SK-N-SH treated with all-trans-retinoic acid at 6 μM for 48 hours (cell line): ENCODE data around the gene PNN.
"Not testable (repeated sequence)": the region's sequence is repeated elsewhere in the genome, so short reads cannot be mapped to it uniquely, and the experiment has no call there.

Experiments
- ATAC-seq: fragments of 200-7000 bp; cut with Tn5 transposase; 3 replicates; pipeline ENCODE4 v1.9.1; 2020; ENCODE audit warnings: mild to moderate bottlenecking, moderate library complexity
- ARNTL ChIP-seq: fragments of 450-650 bp; formaldehyde crosslinking; IDR thresholded peaks from 2 replicates; pipeline ENCODE4 v1.5.0; 2020; ENCODE audit warnings: low read depth, mild to moderate bottlenecking, moderate library complexity, borderline replicate concordance
- BACH2 ChIP-seq: fragments of 250-450 bp; sonication (Bioruptor Pico); IDR thresholded peaks from 2 replicates; pipeline ENCODE4 v1.9.0; 2021; ENCODE audit warnings: mild to moderate bottlenecking, borderline replicate concordance
- CSDC2 ChIP-seq: fragments of 250-450 bp; sonication (Bioruptor Pico); IDR thresholded peaks from 2 replicates; pipeline ENCODE4 v1.5.0; 2020; ENCODE audit warnings: mild to moderate bottlenecking, moderate library complexity
- ESRRG ChIP-seq: fragments of 250-450 bp; sonication (Bioruptor Pico); IDR thresholded peaks from 2 replicates; pipeline ENCODE4 v1.6.1; 2021; ENCODE audit warnings: mild to moderate bottlenecking
- GLIS3 ChIP-seq: fragments of 250-450 bp; sonication (Bioruptor Pico); IDR thresholded peaks from 2 replicates; pipeline ENCODE4 v1.5.0; 2020; ENCODE audit warnings: mild to moderate bottlenecking, moderate library complexity
- ISL1 ChIP-seq: fragments of 250-450 bp; sonication (Bioruptor Pico); IDR thresholded peaks from 2 replicates; pipeline ENCODE4 v2.1.2; 2022; ENCODE audit warnings: mild to moderate bottlenecking, moderate library complexity
- OSR1 ChIP-seq: fragments of 250-450 bp; sonication (Bioruptor Pico); IDR thresholded peaks from 2 replicates; pipeline ENCODE4 v1.8.0; 2022; ENCODE audit warnings: moderate library complexity, mild to moderate bottlenecking, inconsistent platforms
- PPARA ChIP-seq: fragments of 250-450 bp; sonication (Bioruptor Pico); IDR thresholded peaks from 2 replicates; pipeline ENCODE4 v1.5.0; 2020; ENCODE audit warnings: mild to moderate bottlenecking, borderline replicate concordance
- RARB ChIP-seq: fragments of 250-450 bp; sonication (Bioruptor Pico); IDR thresholded peaks from 2 replicates; pipeline ENCODE4 v1.8.0; 2021; ENCODE audit warnings: mild to moderate bottlenecking, moderate library complexity
- SNAI2 ChIP-seq: fragments of 250-450 bp; sonication (Bioruptor Pico); IDR thresholded peaks from 2 replicates; pipeline ENCODE4 v1.5.0; 2020; ENCODE audit warnings: mild to moderate bottlenecking, moderate library complexity
- TCF4 ChIP-seq: fragments of 250-450 bp; sonication (Bioruptor Pico); IDR thresholded peaks from 2 replicates; pipeline ENCODE4 v1.8.0; 2021; ENCODE audit warnings: mild to moderate bottlenecking, moderate library complexity, borderline replicate concordance
- TOX ChIP-seq: fragments of 250-450 bp; sonication (Bioruptor Pico); IDR thresholded peaks from 2 replicates; pipeline ENCODE4 v1.8.0; 2021; ENCODE audit warnings: mild to moderate bottlenecking, moderate library complexity, borderline replicate concordance
- ZC3H10 ChIP-seq: fragments of 250-450 bp; sonication (Bioruptor Pico); IDR thresholded peaks from 2 replicates; pipeline ENCODE4 v1.5.1; 2021; ENCODE audit warnings: mild to moderate bottlenecking, moderate library complexity
- ZFP3 ChIP-seq: fragments of 250-450 bp; sonication (Bioruptor Pico); IDR thresholded peaks from 2 replicates; pipeline ENCODE4 v1.5.0; 2020; ENCODE audit warnings: mild to moderate bottlenecking, moderate library complexity
- ZFP30 ChIP-seq: fragments of 450-650 bp; formaldehyde crosslinking; IDR thresholded peaks from 2 replicates; pipeline ENCODE4 v1.5.0; 2022; ENCODE audit warnings: mild to moderate bottlenecking, moderate library complexity
- ZNF70 ChIP-seq: fragments of 450-650 bp; formaldehyde crosslinking; IDR thresholded peaks from 2 replicates; pipeline ENCODE4 v1.5.0; 2020; ENCODE audit warnings: mild to moderate bottlenecking, moderate library complexity
- ZNF8 ChIP-seq: fragments of 450-650 bp; formaldehyde crosslinking; IDR thresholded peaks from 2 replicates; pipeline ENCODE4 v1.5.0; 2020; ENCODE audit warnings: mild to moderate bottlenecking, moderate library complexity
- TF ChIP-seq, protein P1 (sequence below): fragments of 250-450 bp; sonication (Bioruptor Pico); IDR thresholded peaks from 2 replicates; pipeline ENCODE4 v1.5.1; 2020; ENCODE audit warnings: low read depth, mild to moderate bottlenecking, moderate library complexity
- TF ChIP-seq, protein P2 (sequence below): fragments of 250-450 bp; sonication (Bioruptor Pico); IDR thresholded peaks from 2 replicates; pipeline ENCODE4 v1.5.0; 2020; ENCODE audit warnings: mild to moderate bottlenecking, moderate library complexity
- TF ChIP-seq, protein P3 (sequence below): fragments of 250-450 bp; sonication (Bioruptor Pico); IDR thresholded peaks from 2 replicates; pipeline ENCODE4 v1.8.0; 2020; ENCODE audit warnings: mild to moderate bottlenecking, moderate library complexity, borderline replicate concordance
- TF ChIP-seq, protein P4 (sequence below): fragments of 250-450 bp; sonication (Bioruptor Pico); IDR thresholded peaks from 2 replicates; pipeline ENCODE4 v1.5.1; 2021; ENCODE audit warnings: mild to moderate bottlenecking, moderate library complexity

Gene PNN

DNA sequence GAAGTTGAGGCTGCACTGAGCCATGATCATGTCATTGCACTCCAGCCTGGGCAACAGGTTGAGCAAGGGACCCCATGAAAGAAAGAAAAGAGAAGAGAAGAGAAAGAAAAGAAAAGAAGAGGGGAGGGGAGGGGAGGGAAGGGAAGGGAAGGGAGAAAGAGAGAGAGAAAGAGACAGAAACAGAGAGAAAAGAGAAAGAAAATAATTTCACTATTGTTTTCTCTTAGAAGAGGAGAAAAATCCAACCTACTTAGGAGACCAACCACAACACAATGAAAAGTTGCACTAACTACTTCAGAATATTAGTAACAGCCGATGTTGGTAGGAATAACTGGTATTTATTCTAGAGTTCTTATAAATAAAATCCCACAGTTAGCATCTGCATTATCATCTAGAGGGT is 14.6 kb upstream of the PNN start:
- no peak for ATAC-seq
- TF ChIP-seq ZFP30 (CRISPR knock-in tag) (no peak), RARB (no peak), PPARA (no peak), ZNF8 (CRISPR knock-in tag) (no peak), ESRRG (CRISPR knock-in tag) (no peak)
- TF ChIP-seq, protein P1, sequence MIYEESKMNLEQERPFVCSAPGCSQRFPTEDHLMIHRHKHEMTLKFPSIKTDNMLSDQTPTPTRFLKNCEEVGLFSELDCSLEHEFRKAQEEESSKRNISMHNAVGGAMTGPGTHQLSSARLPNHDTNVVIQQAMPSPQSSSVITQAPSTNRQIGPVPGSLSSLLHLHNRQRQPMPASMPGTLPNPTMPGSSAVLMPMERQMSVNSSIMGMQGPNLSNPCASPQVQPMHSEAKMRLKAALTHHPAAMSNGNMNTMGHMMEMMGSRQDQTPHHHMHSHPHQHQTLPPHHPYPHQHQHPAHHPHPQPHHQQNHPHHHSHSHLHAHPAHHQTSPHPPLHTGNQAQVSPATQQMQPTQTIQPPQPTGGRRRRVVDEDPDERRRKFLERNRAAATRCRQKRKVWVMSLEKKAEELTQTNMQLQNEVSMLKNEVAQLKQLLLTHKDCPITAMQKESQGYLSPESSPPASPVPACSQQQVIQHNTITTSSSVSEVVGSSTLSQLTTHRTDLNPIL (CRISPR knock-in tag) = no peak
- TF ChIP-seq, protein P2, sequence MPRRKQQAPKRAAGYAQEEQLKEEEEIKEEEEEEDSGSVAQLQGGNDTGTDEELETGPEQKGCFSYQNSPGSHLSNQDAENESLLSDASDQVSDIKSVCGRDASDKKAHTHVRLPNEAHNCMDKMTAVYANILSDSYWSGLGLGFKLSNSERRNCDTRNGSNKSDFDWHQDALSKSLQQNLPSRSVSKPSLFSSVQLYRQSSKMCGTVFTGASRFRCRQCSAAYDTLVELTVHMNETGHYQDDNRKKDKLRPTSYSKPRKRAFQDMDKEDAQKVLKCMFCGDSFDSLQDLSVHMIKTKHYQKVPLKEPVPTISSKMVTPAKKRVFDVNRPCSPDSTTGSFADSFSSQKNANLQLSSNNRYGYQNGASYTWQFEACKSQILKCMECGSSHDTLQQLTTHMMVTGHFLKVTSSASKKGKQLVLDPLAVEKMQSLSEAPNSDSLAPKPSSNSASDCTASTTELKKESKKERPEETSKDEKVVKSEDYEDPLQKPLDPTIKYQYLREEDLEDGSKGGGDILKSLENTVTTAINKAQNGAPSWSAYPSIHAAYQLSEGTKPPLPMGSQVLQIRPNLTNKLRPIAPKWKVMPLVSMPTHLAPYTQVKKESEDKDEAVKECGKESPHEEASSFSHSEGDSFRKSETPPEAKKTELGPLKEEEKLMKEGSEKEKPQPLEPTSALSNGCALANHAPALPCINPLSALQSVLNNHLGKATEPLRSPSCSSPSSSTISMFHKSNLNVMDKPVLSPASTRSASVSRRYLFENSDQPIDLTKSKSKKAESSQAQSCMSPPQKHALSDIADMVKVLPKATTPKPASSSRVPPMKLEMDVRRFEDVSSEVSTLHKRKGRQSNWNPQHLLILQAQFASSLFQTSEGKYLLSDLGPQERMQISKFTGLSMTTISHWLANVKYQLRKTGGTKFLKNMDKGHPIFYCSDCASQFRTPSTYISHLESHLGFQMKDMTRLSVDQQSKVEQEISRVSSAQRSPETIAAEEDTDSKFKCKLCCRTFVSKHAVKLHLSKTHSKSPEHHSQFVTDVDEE (CRISPR knock-in tag) = no peak
- TF ChIP-seq, protein P3, sequence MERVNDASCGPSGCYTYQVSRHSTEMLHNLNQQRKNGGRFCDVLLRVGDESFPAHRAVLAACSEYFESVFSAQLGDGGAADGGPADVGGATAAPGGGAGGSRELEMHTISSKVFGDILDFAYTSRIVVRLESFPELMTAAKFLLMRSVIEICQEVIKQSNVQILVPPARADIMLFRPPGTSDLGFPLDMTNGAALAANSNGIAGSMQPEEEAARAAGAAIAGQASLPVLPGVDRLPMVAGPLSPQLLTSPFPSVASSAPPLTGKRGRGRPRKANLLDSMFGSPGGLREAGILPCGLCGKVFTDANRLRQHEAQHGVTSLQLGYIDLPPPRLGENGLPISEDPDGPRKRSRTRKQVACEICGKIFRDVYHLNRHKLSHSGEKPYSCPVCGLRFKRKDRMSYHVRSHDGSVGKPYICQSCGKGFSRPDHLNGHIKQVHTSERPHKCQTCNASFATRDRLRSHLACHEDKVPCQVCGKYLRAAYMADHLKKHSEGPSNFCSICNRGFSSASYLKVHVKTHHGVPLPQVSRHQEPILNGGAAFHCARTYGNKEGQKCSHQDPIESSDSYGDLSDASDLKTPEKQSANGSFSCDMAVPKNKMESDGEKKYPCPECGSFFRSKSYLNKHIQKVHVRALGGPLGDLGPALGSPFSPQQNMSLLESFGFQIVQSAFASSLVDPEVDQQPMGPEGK (CRISPR knock-in tag) = no peak

DNA sequence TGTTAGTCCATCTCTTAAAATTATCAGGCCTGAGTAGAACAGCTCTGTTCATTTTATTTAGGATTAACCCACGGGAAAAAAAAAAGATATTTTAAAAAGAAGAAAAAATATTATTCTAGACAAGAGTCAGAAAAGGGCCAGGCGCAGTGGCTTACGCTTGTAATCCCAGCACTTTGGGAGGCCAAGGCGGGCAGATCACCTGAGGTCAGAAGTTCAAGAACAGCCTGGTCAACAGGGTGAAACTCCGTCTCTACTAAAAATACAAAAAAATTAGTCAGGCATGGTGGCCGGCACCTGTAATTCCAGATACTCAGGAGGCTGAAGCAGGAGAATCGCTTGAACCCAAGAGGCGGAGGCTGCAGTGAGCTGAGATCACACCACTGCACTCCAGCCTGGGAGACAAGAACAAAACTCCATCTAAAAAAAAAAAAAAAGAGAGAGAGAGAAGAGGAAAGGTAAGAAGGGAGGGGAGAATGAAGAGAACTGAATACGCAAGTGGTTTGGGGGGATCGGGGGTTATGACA is 7.2 kb upstream of the PNN start:
- ATAC-seq = not testable (repeated sequence)

DNA sequence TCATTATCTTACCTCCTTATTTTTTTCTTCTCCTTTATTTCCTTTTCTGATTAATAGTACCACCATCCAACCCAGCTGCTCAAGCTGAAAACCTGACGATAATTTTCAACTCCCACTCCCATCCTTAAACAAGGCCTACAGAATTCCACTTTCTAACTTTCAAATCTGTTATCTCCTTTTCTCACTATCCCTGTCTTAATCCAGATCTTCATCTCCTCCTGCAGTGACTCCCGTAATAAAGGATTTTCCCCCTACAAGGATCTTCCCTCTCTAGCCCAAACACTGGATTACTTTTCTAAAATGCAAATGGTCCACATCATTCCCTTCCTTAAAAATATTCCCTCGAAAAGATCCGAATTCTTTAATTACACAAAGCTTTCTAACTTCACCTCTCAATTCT is 6.5 kb upstream of the PNN start:
- ATAC-seq = no peak
- no peak for TF ChIP-seq ZFP3 (CRISPR knock-in tag)

DNA sequence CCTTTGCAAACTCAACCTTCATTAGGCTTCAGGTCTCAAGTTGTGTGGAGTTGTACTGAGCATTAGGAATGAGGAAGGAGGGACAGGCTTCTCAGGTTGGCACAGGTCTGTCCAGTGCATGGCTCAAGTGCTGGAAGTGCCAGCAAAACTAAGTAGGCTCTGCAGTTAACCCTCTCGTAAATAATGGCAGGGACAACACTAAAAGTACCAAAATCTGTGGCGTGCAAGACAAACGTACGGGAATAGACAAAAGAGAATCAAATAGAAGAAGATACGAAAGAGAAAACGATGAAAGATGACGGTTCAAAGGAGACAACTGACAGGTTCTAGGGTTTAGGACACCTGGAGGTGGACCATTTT is 5.5 kb upstream of the PNN start:
- TF ChIP-seq, protein P1 (CRISPR knock-in tag) = no peak
- no peak for TF ChIP-seq ARNTL (CRISPR knock-in tag)
- TF ChIP-seq CSDC2 = no peak
- TF ChIP-seq OSR1 (CRISPR knock-in tag) = no peak
- no peak for TF ChIP-seq ZFP30 (CRISPR knock-in tag)
- no peak for TF ChIP-seq TOX (CRISPR knock-in tag)
- no peak for TF ChIP-seq ZC3H10 (CRISPR knock-in tag)
- TF ChIP-seq, protein P4, sequence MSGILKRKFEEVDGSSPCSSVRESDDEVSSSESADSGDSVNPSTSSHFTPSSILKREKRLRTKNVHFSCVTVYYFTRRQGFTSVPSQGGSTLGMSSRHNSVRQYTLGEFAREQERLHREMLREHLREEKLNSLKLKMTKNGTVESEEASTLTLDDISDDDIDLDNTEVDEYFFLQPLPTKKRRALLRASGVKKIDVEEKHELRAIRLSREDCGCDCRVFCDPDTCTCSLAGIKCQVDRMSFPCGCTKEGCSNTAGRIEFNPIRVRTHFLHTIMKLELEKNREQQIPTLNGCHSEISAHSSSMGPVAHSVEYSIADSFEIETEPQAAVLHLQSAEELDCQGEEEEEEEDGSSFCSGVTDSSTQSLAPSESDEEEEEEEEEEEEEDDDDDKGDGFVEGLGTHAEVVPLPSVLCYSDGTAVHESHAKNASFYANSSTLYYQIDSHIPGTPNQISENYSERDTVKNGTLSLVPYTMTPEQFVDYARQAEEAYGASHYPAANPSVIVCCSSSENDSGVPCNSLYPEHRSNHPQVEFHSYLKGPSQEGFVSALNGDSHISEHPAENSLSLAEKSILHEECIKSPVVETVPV (CRISPR knock-in tag) = no peak
- no peak for TF ChIP-seq BACH2 (CRISPR knock-in tag)
- TF ChIP-seq GLIS3 (CRISPR knock-in tag) = no peak
- no peak for TF ChIP-seq TCF4
- TF ChIP-seq ISL1 (CRISPR knock-in tag) = no peak
- TF ChIP-seq ZNF8 (CRISPR knock-in tag) = no peak
- TF ChIP-seq ZNF70 (CRISPR knock-in tag) = no peak
- no peak for TF ChIP-seq RARB
- no peak for TF ChIP-seq ESRRG (CRISPR knock-in tag)
- TF ChIP-seq, protein P3 (CRISPR knock-in tag) = no peak
- TF ChIP-seq SNAI2 (CRISPR knock-in tag) = no peak
- peak; percentile 56 for ATAC-seq
